Activated CD4-positive, alpha-beta T cell treated with anti-CD3 and anti-CD28 coated beads, Interleukin-2, amount 10 ng/mL, durations not matched to agents 7 days and 5 days (primary cell): ENCODE results near the gene ITM2C. TPM values are rescaled to one million over a fixed set of nuclear protein-coding genes. Genes with fewer than 3 reads are reported as not detected.

Source experiments
- CTCF ChIA-PET: fragments of 350-600 bp; sonication (Branson Sonifier 250); formaldehyde crosslinking; loops from one replicate; lab custom pipeline; 2021; ENCODE audit warnings: antibody characterized with exemption; lab: Charles Lee
- POLR2A ChIA-PET: fragments of 350-600 bp; sonication (Branson Sonifier 250); formaldehyde crosslinking; loops from one replicate; lab custom pipeline; 2021; ENCODE audit warnings: antibody characterized with exemption; lab: Charles Lee
- DNase-seq: peaks from one replicate; pipeline ENCODE4 v3.0.0-alpha.2; 2020
- H3K27ac Mint-ChIP-seq: one replicate; pipeline ENCODE4 v1.8.0; 2021; ENCODE audit warnings: mild to moderate bottlenecking, moderate library complexity, mixed read lengths
- H3K27me3 Mint-ChIP-seq: one replicate; pipeline ENCODE4 v1.8.0; 2021; ENCODE audit warnings: mixed read lengths
- H3K36me3 Mint-ChIP-seq: one replicate; pipeline ENCODE4 v1.8.0; 2021; ENCODE audit warnings: low read depth, mixed read lengths
- H3K4me1 Mint-ChIP-seq: one replicate; pipeline ENCODE4 v1.8.0; 2021; ENCODE audit warnings: mixed read lengths
- H3K4me3 Mint-ChIP-seq: one replicate; pipeline ENCODE4 v1.8.0; 2021; ENCODE audit warnings: mild to moderate bottlenecking, moderate library complexity, mixed read lengths
- H3K9me3 Mint-ChIP-seq: one replicate; pipeline ENCODE4 v1.8.0; 2021; ENCODE audit warnings: mixed read lengths
- total RNA-seq, 2 experiments: library from RNA; stranded (reverse); gene quantifications; one replicate each; pipeline ENCODE4 v1.2.3, GENCODE V29; 2021

The ITM2C gene
- total RNA-seq, 2 experiments from 2014 or later = 29.4 to 30.4 TPM

GRCh38 chr2:230862292-230862691 is 2.5 kb upstream of the ITM2C start:
- Mint-ChIP-seq H3K27ac (no peak overlapping the region), H3K9me3 (no peaks in the 10 kb centered on the region), H3K27me3 (peaks cover 38% of the 10 kb centered on the region), H3K36me3 (no peaks in the 10 kb centered on the region), H3K4me1 (peaks cover 41% of the 10 kb centered on the region), H3K4me3 (no peak overlapping the region)
- ChIA-PET POLR2A (no interaction called here), CTCF (interaction anchor here (0.6 kb wide), 1 partner anchor 581 kb away, joined by 10 read pairs; no protein-coding TSS in a partner anchor)
- no peak for DNase-seq

DNA sequence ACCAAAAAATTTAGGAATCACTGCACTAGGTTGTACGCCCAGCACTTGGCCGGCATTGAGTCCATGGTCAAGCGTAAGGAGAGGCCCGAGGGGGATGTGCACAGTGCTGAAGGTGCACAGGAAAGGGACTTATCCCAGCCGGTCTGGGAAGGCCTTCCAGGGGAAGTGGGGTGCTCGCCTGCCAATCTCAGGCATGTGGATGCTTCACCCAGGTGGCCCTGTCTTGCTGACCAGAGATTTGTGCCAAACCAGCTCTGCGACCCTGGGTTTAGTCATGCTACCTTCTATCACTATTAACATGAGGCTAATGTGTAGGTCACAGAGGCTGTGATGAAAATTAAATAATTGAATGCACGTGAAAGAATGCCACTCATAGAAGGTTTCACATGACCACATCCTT is 1.7 kb upstream of the ITM2C start:
- ChIA-PET POLR2A (no interaction called here), CTCF (interaction anchor here (1.2 kb wide), 1 partner anchor 124 kb away, joined by 3 read pairs; no protein-coding TSS in a partner anchor)
- H3K4me1 Mint-ChIP-seq = peaks cover 42% of the 10 kb centered on the region
- peaks cover 31% of the 10 kb centered on the region for H3K27me3 Mint-ChIP-seq
- no peak overlapping the region for H3K4me3 Mint-ChIP-seq
- no peaks in the 10 kb centered on the region for H3K9me3 Mint-ChIP-seq
- DNase-seq = no peak
- H3K36me3 Mint-ChIP-seq = no peaks in the 10 kb centered on the region
- H3K27ac Mint-ChIP-seq = no peak overlapping the region

- CTCF ChIA-PET = interaction anchor here (1.2 to 1.5 kb wide), 3 partner anchors 9 to 123 kb away, joined by 3 to 6 read pairs (median 4); no protein-coding TSS in a partner anchor
- Mint-ChIP-seq H3K4me3 (peak overlapping the region; percentile 83), H3K36me3 (no peaks in the 10 kb centered on the region), H3K4me1 (peaks cover 42% of the 10 kb centered on the region), H3K27me3 (peaks cover 29% of the 10 kb centered on the region), H3K9me3 (no peaks in the 10 kb centered on the region), H3K27ac (peak overlapping the region; percentile 9)
- DNase-seq = no peak
- POLR2A ChIA-PET = no interaction called here
Observed at GRCh38 chr2:230863442-230864121, 1.2 kb upstream of the ITM2C start.

DNA sequence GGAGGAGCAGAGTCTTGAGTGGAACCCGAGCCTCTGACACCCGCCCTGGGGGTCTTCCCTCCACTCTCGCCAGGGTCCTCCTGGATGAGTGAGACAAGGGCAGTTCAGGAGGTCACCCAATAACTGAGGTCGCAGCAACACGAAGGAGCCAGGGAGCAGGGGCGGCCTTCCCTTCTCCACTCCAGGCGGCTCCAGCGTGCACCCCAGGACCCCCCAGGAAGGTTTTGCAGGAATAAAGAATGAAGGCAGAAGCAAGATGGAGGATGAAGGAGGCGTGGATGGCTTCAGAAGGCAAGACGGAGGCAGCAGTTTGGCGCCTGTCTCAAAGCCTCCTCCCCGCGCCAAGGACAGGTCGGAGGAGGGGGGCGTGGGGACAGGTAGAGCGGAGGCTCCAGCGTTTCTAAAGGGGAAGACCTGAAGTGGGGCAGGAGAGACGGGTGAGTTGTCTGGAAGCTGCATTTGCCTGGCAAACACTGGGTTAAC is 579 bp upstream of the ITM2C start:
- POLR2A ChIA-PET = no interaction called here
- peak overlapping the region; percentile 83 for H3K27ac Mint-ChIP-seq
- H3K4me3 Mint-ChIP-seq = peak overlapping the region; percentile 83
- H3K27me3 Mint-ChIP-seq = peaks cover 25% of the 10 kb centered on the region
- CTCF ChIA-PET = interaction anchor here (1.1 to 1.5 kb wide), 3 partner anchors 10 to 34 kb away, joined by 3 to 6 read pairs (median 4); no protein-coding TSS in a partner anchor
- peaks cover 44% of the 10 kb centered on the region for H3K4me1 Mint-ChIP-seq
- H3K9me3 Mint-ChIP-seq = no peaks in the 10 kb centered on the region
- H3K36me3 Mint-ChIP-seq = no peaks in the 10 kb centered on the region
- no peak for DNase-seq

DNA sequence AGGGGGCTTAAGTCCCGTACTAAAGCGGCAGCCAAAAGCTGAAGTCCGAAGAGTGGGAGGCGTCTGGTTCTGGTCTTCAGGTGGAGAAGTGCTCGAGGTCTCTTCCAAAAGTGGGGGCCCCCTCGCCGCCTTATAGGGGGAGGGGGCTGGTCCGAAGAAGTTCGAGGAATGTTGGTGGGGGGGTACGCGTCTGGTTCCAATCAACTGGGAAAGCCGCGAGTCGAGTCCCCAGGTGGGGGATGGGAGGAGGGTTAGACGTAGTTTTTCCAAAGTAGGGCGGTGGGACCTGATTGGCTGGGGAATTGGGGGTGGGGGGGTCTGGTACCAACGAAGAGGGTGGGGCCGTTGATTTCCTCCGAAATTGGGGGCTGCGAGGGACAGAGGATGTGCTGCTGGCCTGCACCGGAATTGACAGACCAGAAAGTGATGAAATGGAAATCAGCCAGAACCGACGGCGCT is 594 bp downstream of the ITM2C start:
- peak overlapping the region; percentile 46 for H3K27ac Mint-ChIP-seq
- peaks cover 49% of the 10 kb centered on the region for H3K4me1 Mint-ChIP-seq
- POLR2A ChIA-PET = no interaction called here
- CTCF ChIA-PET = interaction anchor here (0.9 to 1.5 kb wide), 3 partner anchors 11 to 33 kb away, joined by 3 to 6 read pairs (median 3); no protein-coding TSS in a partner anchor
- no peak for DNase-seq
- H3K36me3 Mint-ChIP-seq = no peaks in the 10 kb centered on the region
- H3K9me3 Mint-ChIP-seq = no peaks in the 10 kb centered on the region
- H3K27me3 Mint-ChIP-seq = peaks cover 21% of the 10 kb centered on the region
- peak overlapping the region; percentile 83 for H3K4me3 Mint-ChIP-seq

DNA sequence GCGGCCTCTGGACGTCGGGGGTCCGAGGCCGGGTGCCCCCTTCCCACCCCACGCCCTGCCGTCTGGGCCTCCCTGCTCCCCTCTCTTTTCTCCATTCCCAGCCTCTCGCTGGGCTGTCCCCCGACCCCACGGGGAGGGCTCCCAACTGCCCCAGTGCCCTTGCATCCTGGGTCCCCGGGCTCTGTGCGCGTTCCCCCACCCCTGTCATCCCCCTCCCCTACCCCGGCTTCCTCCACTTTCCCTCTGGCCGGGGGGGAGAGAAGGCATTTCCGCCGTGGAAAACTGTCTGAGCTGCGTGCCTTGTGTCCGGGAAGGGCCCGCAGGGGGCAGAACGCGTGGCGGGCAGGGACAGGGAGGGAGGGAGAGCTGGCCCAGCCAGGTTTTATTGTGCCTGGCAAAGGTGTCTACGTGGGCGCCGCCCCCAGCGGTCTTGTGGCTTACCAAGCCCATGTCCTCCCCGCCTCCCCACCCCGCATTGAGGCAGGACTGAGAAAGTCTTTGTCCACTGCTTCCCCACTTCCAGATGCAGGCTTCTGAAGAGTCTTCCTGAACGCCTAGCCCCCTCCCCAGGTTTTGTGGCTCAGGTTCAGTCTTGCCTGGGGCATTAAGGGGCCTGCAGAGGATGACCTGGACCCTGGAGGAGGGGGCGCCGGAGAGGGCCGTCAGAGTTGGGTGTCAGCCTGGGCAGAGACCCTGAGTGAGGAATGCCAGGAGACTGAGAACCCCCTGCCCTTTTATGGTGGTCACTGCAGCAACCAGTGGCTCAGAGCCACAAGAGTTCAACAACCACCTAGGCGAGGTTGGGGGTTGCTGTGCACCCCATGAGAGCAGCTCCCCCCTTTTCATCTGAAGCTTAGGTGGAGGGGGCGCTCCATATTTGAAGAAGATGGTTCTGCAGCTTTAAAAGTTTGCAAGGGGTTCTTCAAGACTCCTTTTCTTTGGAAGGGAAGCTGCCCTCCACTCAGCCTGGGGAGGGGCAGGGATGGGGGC is 1.3 kb downstream of the ITM2C start:
- ChIA-PET CTCF (interaction anchor here (1.0 to 1.7 kb wide), 2 partner anchors 10 to 121 kb away, joined by 4 read pairs; no protein-coding TSS in a partner anchor), POLR2A (interaction anchor here (0.6 kb wide), 1 partner anchor 24 kb away, joined by 3 read pairs; no protein-coding TSS in a partner anchor)
- no peak for DNase-seq
- Mint-ChIP-seq H3K4me3 (peak overlapping the region; percentile 83), H3K4me1 (peaks cover 46% of the 10 kb centered on the region), H3K9me3 (no peaks in the 10 kb centered on the region), H3K36me3 (no peaks in the 10 kb centered on the region), H3K27ac (peak overlapping the region; percentile 55), H3K27me3 (peaks cover 18% of the 10 kb centered on the region)

- POLR2A ChIA-PET = interaction anchor here (0.6 kb wide), 1 partner anchor 25 kb away, joined by 3 read pairs; no protein-coding TSS in a partner anchor
- Mint-ChIP-seq H3K4me1 (peaks cover 39% of the 10 kb centered on the region), H3K9me3 (no peaks in the 10 kb centered on the region), H3K36me3 (no peaks in the 10 kb centered on the region), H3K27me3 (peaks cover 14% of the 10 kb centered on the region), H3K27ac (peak overlapping the region; percentile 55), H3K4me3 (no peak overlapping the region)
- DNase-seq = peak; percentile 54
- CTCF ChIA-PET = interaction anchor here (0.6 to 1.7 kb wide), 3 partner anchors 11 to 125 kb away, joined by 3 to 4 read pairs (median 4); no protein-coding TSS in a partner anchor
Observed at GRCh38 chr2:230866756-230867523, 2.2 kb downstream of the ITM2C start.

DNA sequence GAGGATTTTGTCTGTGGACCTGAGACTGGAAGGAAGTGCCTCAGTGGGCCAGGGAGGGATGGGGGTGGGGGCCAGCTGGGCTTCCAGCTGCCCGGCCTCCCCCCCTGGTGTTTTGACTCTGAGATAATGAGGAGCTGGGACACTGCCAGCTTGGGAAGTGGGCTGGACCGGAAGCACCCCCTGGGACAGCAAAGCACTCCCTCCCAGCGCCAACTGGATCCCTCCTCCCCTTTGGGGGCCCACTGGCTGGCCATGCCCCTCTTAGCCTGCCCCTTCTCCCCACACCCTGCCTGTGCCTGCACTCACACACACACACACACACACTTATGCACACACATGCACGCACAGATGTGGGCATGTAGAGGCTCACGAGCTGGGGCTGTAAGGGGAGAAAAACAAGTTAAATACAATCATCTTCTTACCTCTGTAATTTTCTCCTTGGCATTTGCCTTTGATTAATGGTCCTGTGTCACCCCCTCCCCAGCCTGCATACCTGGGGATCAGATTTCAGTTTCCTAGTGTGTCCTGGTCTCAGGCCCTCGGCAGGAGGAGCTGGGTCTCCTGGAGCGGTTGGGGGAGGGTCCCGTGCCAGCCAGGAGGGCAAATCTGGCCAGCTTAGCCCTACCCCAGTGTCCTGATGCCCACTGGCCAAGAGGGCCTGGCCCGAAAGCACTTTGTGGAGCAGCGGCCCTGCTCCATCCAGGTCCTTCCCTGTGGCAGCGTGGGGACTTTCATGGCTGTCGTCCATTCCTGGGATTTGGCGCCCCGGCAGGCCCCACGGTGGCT is 3.6 kb downstream of the ITM2C start:
- H3K4me3 Mint-ChIP-seq = no peak overlapping the region
- POLR2A ChIA-PET = no interaction called here
- CTCF ChIA-PET = no interaction called here
- no peaks in the 10 kb centered on the region for H3K36me3 Mint-ChIP-seq
- no peak for DNase-seq
- no peaks in the 10 kb centered on the region for H3K9me3 Mint-ChIP-seq
- H3K4me1 Mint-ChIP-seq = peaks cover 46% of the 10 kb centered on the region
- no peak overlapping the region for H3K27ac Mint-ChIP-seq
- H3K27me3 Mint-ChIP-seq = peaks cover 7% of the 10 kb centered on the region

DNA sequence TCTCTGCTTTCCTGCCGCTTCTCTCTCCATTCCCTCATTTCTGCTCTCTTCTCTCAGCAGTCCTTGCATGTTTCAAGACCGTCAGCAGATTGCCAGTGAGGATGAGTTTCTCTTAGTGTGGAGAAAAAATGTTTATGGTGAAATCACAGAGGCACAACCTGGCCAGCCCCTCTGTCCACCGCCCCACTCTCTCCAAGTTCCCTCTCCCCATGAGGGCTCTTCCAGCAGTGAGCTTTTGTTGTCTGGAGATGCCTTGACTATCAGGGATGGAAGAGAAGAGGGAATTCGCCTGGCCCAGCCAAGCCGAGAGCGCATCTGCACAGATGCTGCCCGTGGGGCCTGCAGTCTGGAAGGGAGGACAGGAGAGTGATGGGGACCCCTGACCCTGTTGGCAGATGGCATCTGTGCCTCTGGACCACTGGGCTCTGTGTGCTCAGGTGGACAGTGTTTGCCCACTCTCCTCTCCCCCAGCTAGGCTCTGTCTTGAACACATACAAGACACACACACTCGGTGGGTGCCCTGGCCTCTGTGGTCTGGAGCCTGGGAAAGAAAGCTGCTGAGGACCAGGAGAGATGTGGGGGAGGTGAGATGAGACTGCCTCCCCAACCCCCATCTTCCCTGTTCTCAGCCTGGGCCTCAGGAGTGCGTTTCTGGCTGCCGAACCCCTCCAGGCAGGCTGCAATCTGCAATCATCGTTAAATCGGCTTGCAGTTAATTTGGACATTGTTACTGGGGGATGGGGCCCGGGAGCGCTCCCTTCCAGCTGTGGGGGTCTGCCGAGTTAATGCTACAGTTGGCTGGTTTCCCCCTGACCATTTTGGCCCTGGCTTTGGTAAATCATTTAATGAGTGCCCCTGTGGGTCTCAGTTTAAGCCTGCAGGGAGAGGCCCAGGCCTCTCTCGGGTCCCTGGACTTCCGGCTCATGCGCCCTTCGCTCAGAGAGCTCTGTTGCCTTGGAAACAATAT is 4.5 kb downstream of the ITM2C start:
- Mint-ChIP-seq H3K9me3 (no peaks in the 10 kb centered on the region), H3K4me1 (peaks cover 44% of the 10 kb centered on the region), H3K27ac (no peak overlapping the region), H3K36me3 (no peaks in the 10 kb centered on the region), H3K4me3 (no peak overlapping the region), H3K27me3 (peaks cover 4% of the 10 kb centered on the region)
- POLR2A ChIA-PET = no interaction called here
- no peak for DNase-seq
- CTCF ChIA-PET = interaction anchor here (0.6 to 0.8 kb wide), 2 partner anchors 9 to 13 kb away, joined by 3 read pairs; no protein-coding TSS in a partner anchor

DNA sequence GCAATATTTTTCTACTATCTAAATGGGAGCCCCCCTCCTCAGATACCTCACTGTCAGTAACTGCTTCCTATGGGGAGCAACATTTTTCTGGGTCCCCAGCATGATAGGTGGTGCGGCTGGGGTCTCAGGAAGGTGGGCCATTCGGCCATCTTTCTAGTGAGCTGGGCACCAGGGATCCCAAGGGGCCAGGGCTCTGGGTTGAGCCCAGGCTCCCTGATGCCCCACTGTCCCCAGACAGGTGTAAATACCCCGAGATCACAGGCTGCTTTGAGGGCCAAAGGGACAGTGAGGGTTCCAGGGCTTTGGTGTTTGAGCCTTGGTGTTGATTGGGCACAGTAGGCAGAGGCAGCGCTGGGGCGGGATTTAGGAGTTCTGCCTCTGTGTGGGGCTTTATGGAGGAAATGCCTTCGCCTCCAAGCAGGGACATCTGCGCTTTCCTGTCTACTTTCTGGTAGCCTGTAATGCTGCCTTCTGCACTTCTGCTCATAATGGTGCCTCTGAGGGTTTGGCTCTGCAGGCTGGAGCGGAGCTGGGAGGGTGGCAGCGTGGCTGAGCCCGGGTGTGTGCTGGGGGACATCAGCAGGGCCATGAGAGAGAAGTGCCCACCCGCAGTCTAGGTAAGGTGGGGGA is 5.3 kb downstream of the ITM2C start:
- ChIA-PET POLR2A (no interaction called here), CTCF (interaction anchor here (0.6 to 0.8 kb wide), 2 partner anchors 8 to 12 kb away, joined by 3 read pairs; no protein-coding TSS in a partner anchor)
- H3K4me1 Mint-ChIP-seq = peaks cover 42% of the 10 kb centered on the region
- H3K9me3 Mint-ChIP-seq = no peaks in the 10 kb centered on the region
- no peak for DNase-seq
- no peaks in the 10 kb centered on the region for H3K36me3 Mint-ChIP-seq
- H3K27me3 Mint-ChIP-seq = no peaks in the 10 kb centered on the region
- H3K27ac Mint-ChIP-seq = no peak overlapping the region
- H3K4me3 Mint-ChIP-seq = no peak overlapping the region
